ENCODE results near the gene MMP24.
A peak's percentile ranks its signal among the peaks of the same experiment; 100 is the strongest.

DNA sequence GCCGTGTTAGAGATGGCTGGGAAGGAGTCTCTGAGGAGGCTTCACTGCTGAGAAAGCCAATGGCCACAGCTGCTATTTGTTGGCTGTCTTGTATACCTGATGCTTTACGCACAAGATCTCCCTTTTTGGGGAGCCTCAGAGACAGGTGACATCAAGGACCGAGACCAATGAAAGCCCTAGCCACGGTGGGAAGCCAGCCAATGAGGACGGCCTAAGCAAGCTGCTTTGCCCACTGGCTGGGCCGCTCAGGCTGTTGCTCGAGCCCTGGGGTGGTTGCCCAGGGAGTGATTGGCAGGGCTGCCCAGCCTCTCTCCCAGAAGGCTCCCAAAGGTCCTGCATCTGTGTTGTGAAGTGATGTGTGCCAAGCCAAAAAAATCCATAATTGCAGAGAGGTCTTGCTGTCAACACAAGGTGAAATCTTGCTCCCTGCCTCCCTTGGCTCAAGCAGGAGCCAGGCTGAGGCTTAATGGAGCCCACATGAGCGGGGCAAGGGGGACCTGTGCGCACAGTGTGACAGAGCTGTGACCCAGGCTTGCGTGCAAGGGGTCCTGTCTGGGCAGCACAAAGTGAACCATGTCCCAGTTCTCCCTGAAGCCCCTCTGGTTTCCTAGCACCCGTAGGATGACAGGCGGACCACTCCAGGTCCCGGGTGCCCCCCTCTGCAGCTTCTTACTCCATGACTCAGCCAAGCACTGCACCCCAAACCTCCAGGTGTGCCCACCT lies 47.1 kb downstream of the MMP24 start:
- TF ChIP-seq CTCF (IDR thresholded peaks at IDR 0.05) (no peak), POLR2AphosphoS5 (IDR thresholded peaks at IDR 0.05; ENCODE audit: low read depth, low read length) (0 out of 2 replicates have a peak, but pooled peaks have one; percentile 8), REST (IDR thresholded peaks at IDR 0.05; ENCODE audit: insufficient read depth in 1 of 2, low read depth in 2 of 2, low read length in 1 of 2) (no peak), TCF7L2 (IDR thresholded peaks at IDR 0.05; ENCODE audit: low read depth, low read length) (no peak)

Measured in Panc1 (cell line).